ENCODE data around the gene MPO. TPM values are rescaled to one million over a fixed set of nuclear protein-coding genes. Genes with fewer than 3 reads are reported as not detected.

Gene MPO
- total and polyA plus RNA-seq, 9 of the 15 experiments (the other 6 are each of a cell fraction or from before 2014, with no cell fraction given): 0.04 to 0.47 (median 0.39) TPM; not detected in 6

GRCh38 chr17:58325976-58326468 is 45.3 kb upstream of the MPO start (continued):
- TF ChIP-seq ATF4 (CRISPR knock-in tag; IDR thresholded peaks at IDR 0.05) (no peak), ZNF395 (CRISPR knock-in tag; IDR thresholded peaks at IDR 0.05) (no peak), ZNF263 (CRISPR knock-in tag; IDR thresholded peaks at IDR 0.05; ENCODE audit: borderline replicate concordance) (peak; percentile 12; the same call in 1 of the 2 replicates), SAP30 (IDR thresholded peaks at IDR 0.05; ENCODE audit: borderline replicate concordance, insufficient read depth, low read depth, low read length, poor library complexity, severe bottlenecking) (no peak), SRSF7 (optimal IDR thresholded peaks at IDR 0.05; ENCODE audit: low read depth, low read length) (no peak), ZNF384 (IDR thresholded peaks at IDR 0.05; ENCODE audit: low read depth, low read length) (no peak), PPARD (CRISPR knock-in tag; IDR thresholded peaks at IDR 0.05) (no peak), NEUROD1 (IDR thresholded peaks at IDR 0.05; ENCODE audit: borderline replicate concordance, low read depth, low read length, partially characterized antibody) (no peak), ATF7 (IDR thresholded peaks at IDR 0.05) (no peak), POU5F1 (IDR thresholded peaks at IDR 0.05; ENCODE audit: borderline replicate concordance, low read depth, low read length, partially characterized antibody) (no peak), ZNF512 (tag; IDR thresholded peaks at IDR 0.05) (no peak), ZNF584 (CRISPR knock-in tag; IDR thresholded peaks at IDR 0.05; ENCODE audit: low read depth) (no peak), TAL1 (IDR thresholded peaks at IDR 0.05) (no peak), SRSF1 (IDR thresholded peaks at IDR 0.05; ENCODE audit: low read depth, low read length) (no peak), THAP12 (CRISPR knock-in tag; IDR thresholded peaks at IDR 0.05) (no peak), MTA3 (IDR thresholded peaks at IDR 0.05; ENCODE audit: borderline replicate concordance) (no peak), KDM1A (IDR thresholded peaks at IDR 0.05) (no peak), HDAC6 (IDR thresholded peaks at IDR 0.05; ENCODE audit: low read depth, low read length) (no peak), PHF8 (IDR thresholded peaks at IDR 0.05; ENCODE audit: borderline replicate concordance, low read length) (no peak), ZNF277 (CRISPR knock-in tag; IDR thresholded peaks at IDR 0.05; ENCODE audit: borderline replicate concordance) (no peak), SP2 (IDR thresholded peaks at IDR 0.05; ENCODE audit: extremely low read depth, low read depth, low read length, poor library complexity, severe bottlenecking) (no peak)
